Muscle of back (tissue), 11 donors: ENCODE measurements around the gene NR4A2. TPM values are rescaled to one million over a fixed set of nuclear protein-coding genes. Genes with fewer than 3 reads are reported as not detected.
A peak's percentile ranks its signal among the peaks of the same experiment; 100 is the strongest.
"Not testable (repeated sequence)": the region's sequence is repeated elsewhere in the genome, so short reads cannot be mapped to it uniquely, and the experiment has no call there.

Experiments used
- DNase-seq, 3 donors: peaks; one replicate each; pipeline versions ENCODE4 v3.0.0 to v3.0.0-alpha.2; 2013
- polyA plus RNA-seq, 10 donors: library from polyadenylated mRNA; unstranded; fragments of 120-200 nt; gene quantifications; one replicate each; pipeline ENCODE4 v1.2.1, GENCODE V29; 2013; ENCODE audit not compliant: insufficient read length in 10 of 10

NR4A2 gene
- polyA plus RNA-seq, 10 donors = 1.0 to 4.2 (median 2.2) TPM

GRCh38 chr2:156322686-156323231 is 9.8 kb downstream of the NR4A2 start:
- no peak for DNase-seq

- peak in 1 of 3 donors; percentile 72 for DNase-seq
These were observed 10.4 kb downstream of the NR4A2 start for GRCh38 chr2:156322051-156322685.

GRCh38 chr2:156321243-156321904 is 11.1 kb downstream of the NR4A2 start:
- DNase-seq = peak in 1 of 3 donors; percentile 65

- peak in 1 of 3 donors; percentile 60 for DNase-seq
These were observed 11.9 kb downstream of the NR4A2 start for GRCh38 chr2:156320486-156321098.

- DNase-seq = peak in 2 of 3 donors; percentile 46 to 79
These were observed 12.6 kb downstream of the NR4A2 start for GRCh38 chr2:156319811-156320485.

GRCh38 chr2:156317631-156318030 is 14.9 kb downstream of the NR4A2 start:
- DNase-seq = no peak

GRCh38 chr2:156311976-156312375 is 20.5 kb downstream of the NR4A2 start:
- DNase-seq = no peak

- DNase-seq = no peak
These were observed 21.7 kb downstream of the NR4A2 start for GRCh38 chr2:156310773-156311172.

GRCh38 chr2:156309917-156310316 is 22.6 kb downstream of the NR4A2 start:
- DNase-seq = no peak

GRCh38 chr2:156309167-156309566 is 23.4 kb downstream of the NR4A2 start:
- DNase-seq = no peak

GRCh38 chr2:156306821-156307220 is 25.7 kb downstream of the NR4A2 start:
- no peak for DNase-seq

- DNase-seq = no peak
These were observed 27.4 kb downstream of the NR4A2 start for GRCh38 chr2:156305121-156305520.

GRCh38 chr2:156300337-156300736 is 32.2 kb downstream of the NR4A2 start:
- DNase-seq = no peak

- DNase-seq = no peak
These were observed 37.5 kb downstream of the NR4A2 start for GRCh38 chr2:156294945-156295580.

GRCh38 chr2:156293382-156293781 is 39.1 kb downstream of the NR4A2 start:
- not testable (repeated sequence) for DNase-seq

- DNase-seq = peak; percentile 27 to 81 (median 55)
These were observed 52.9 kb downstream of the NR4A2 start for GRCh38 chr2:156279446-156280150.

Other genes starting within 250 kb of the NR4A2 start
- 10 to 100 TPM in 9 of 10 donors, 1 to 10 TPM in 1; 9.1 to 13.5 (median 11.5) TPM for gene GPD2, start 103.7 kb upstream of the NR4A2 start, polyA plus RNA-seq